GM10248 (cell line): ENCODE measurements around the gene RNF2.

ENCODE experiments used
- CTCF ChIA-PET: fragments of 300-600 bp; sonication (Branson Sonifier 250); formaldehyde crosslinking; extraction: SDS; loops from one replicate; lab custom pipeline; 2021; ENCODE audit warnings: antibody characterized with exemption; lab: Yijun Ruan, JAX
- POLR2A ChIA-PET: fragments of 350-650 bp; sonication (Branson Sonifier 250); formaldehyde crosslinking; extraction: SDS; loops from one replicate; lab custom pipeline; 2020; ENCODE audit warnings: antibody characterized with exemption; lab: Yijun Ruan, JAX
- DNase-seq: peaks from one replicate; pipeline ENCODE4 v3.0.0; 2012; ENCODE audit errors: extremely low spot score
- TF ChIP-seq, protein P1 (sequence below): IDR thresholded peaks from 2 replicates; pipeline ENCODE4 v1.5.1; 2012; ENCODE audit warnings: mild to moderate bottlenecking, low read depth; ENCODE audit errors: extremely low read depth, missing control alignments, control extremely low read depth

RNF2 gene

DNA sequence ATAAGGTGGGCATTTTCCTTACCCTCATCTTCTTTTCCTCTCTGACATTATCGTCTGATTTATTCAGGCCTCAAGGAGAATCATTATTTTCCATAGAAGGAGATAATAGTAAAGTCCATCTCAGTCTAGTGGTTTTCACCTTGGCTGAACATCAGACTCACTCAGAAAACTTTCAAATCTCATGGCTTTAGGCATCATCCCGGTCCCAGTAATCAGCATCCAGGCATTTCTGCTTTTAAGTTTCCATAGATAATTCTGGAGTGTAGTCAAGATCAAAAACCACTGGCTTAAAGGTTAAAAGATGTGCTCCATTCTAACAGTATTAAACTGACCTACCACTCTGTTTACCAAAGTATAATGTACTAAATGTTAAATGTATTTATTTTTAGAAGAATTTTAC, 49.4 kb downstream of the RNF2 start:
- DNase-seq: no peak
- TF ChIP-seq, protein P1, sequence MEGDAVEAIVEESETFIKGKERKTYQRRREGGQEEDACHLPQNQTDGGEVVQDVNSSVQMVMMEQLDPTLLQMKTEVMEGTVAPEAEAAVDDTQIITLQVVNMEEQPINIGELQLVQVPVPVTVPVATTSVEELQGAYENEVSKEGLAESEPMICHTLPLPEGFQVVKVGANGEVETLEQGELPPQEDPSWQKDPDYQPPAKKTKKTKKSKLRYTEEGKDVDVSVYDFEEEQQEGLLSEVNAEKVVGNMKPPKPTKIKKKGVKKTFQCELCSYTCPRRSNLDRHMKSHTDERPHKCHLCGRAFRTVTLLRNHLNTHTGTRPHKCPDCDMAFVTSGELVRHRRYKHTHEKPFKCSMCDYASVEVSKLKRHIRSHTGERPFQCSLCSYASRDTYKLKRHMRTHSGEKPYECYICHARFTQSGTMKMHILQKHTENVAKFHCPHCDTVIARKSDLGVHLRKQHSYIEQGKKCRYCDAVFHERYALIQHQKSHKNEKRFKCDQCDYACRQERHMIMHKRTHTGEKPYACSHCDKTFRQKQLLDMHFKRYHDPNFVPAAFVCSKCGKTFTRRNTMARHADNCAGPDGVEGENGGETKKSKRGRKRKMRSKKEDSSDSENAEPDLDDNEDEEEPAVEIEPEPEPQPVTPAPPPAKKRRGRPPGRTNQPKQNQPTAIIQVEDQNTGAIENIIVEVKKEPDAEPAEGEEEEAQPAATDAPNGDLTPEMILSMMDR: no peak
- CTCF ChIA-PET: no interaction called here
- POLR2A ChIA-PET: no interaction called here

GRCh38 chr1:185096531-185096930, 51.2 kb downstream of the RNF2 start:
- TF ChIP-seq, protein P1: no peak
- ChIA-PET CTCF (no interaction called here), POLR2A (no interaction called here)
- DNase-seq: no peak

DNA sequence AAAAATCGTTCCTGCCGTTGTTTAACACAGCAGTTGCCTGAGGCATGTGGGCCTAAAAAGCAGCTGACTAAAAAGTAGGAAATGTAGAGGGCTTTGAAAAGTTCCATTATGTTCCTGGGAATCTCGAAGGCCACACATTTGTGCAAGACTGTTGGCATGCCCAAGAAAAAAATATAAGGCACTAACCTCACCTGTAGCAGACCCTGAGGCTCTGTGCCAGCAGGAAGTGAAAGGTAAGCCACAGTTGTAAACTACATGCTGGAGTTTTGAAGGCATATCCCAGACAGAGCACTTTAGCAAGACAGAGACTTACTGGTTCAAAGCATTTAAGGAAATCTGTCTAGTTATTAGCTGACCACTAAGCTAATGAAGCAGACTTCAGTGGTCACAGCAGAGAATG, 58.7 kb downstream of the RNF2 start:
- POLR2A ChIA-PET: no interaction called here
- CTCF ChIA-PET: interaction anchor here (1.2 kb wide), 1 partner anchor 106 kb away, joined by 3 read pairs; no protein-coding TSS in a partner anchor
- DNase-seq: no peak
- TF ChIP-seq, protein P1: no peak

DNA sequence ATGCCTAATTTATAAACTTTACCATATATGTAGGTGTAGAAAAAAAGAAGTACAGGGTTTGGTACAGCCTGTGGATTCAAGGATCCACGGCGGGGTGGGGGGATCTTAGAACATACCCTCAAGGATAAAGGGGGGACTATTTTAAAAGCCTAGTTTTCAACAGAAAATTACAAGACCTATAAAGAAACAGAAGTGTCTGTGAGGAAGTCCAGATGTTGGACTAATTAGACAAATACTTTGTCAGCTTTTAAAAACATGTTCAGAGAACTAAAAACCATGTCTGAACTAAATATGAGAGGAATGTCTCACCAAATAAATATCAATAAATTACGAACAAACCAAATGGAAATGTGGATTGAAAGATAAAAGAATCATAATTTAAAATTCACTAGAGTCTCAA, 59.8 kb downstream of the RNF2 start:
- ChIA-PET CTCF (interaction anchor here (1.0 to 1.1 kb wide), 2 partner anchors 11 to 65 kb away, joined by 3 read pairs; no protein-coding TSS in a partner anchor), POLR2A (no interaction called here)
- no peak for DNase-seq
- TF ChIP-seq, protein P1: no peak

- TF ChIP-seq, protein P1: no peak
- DNase-seq: no peak
- ChIA-PET CTCF (no interaction called here), POLR2A (no interaction called here)
These were observed 63.0 kb downstream of the RNF2 start for GRCh38 chr1:185108321-185108720.

DNA sequence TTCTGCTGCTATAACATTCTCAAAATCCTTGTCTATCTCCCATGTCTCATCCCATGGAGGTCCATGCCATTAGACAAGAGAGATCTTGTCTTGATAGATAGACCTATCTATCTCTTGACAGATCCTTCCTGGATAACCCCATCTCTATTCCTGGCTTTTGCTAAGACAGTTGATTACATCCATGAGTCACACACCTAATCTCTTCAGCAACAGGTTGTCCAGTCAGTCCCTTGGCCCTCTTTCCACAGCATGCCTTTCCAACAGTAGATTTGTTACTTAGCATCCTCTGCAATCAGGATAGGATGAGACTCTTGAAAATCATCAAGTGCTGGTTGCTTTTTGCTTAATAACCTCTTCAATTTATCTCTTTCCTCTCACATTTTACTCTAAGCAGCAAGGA, 64.8 kb downstream of the RNF2 start:
- no peak for DNase-seq
- TF ChIP-seq, protein P1: no peak
- CTCF ChIA-PET: interaction anchor here (1.2 kb wide), 1 partner anchor 16 kb away, joined by 3 read pairs; no protein-coding TSS in a partner anchor
- POLR2A ChIA-PET: no interaction called here
